Fibroblast of lung (primary cell): ENCODE results near the gene C17orf107.

Experiments used
- EZH2 ChIP-seq: IDR thresholded peaks from 2 replicates; pipeline ENCODE4 v1.5.1; 2012; ENCODE audit warnings: low read length, control low read depth, mild to moderate bottlenecking; ENCODE audit errors: missing control alignments
- TF ChIP-seq, protein P1 (sequence below), 2 donors: IDR thresholded peaks in 1 of 2; conservative IDR thresholded peaks in 1 of 2; 1 replicate in 1 of 2; 2 replicates in 1 of 2; pipeline ENCODE4 v1.5.1; 2011 to 2012; ENCODE audit warnings: low read length in 2 of 2, control low read depth in 1 of 2, inconsistent platforms in 1 of 2, low read depth in 1 of 2, mild to moderate bottlenecking in 1 of 2

DNA sequence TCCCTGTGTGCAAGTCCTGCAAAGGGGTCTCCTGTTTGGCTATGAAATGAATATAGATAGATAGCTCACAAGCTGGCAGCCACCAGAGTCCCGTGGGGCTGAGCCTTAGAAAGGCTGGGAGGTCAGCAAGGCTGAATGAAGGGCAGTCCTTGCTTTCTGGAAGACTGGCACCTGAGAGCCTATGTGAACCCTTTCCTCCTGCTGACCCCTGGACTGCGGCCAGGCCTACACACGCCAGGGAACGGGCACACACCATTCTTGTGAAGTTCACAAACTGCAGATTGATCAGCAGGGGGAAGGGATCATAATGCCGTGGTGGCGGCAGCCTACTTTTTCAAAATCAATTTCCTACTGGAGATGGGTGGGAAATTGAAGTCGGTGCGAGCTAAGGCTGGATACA lies 985 bp upstream of the C17orf107 start:
- TF ChIP-seq, protein P1, sequence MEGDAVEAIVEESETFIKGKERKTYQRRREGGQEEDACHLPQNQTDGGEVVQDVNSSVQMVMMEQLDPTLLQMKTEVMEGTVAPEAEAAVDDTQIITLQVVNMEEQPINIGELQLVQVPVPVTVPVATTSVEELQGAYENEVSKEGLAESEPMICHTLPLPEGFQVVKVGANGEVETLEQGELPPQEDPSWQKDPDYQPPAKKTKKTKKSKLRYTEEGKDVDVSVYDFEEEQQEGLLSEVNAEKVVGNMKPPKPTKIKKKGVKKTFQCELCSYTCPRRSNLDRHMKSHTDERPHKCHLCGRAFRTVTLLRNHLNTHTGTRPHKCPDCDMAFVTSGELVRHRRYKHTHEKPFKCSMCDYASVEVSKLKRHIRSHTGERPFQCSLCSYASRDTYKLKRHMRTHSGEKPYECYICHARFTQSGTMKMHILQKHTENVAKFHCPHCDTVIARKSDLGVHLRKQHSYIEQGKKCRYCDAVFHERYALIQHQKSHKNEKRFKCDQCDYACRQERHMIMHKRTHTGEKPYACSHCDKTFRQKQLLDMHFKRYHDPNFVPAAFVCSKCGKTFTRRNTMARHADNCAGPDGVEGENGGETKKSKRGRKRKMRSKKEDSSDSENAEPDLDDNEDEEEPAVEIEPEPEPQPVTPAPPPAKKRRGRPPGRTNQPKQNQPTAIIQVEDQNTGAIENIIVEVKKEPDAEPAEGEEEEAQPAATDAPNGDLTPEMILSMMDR (conservative IDR thresholded peaks at IDR 0.05 in 1 of 2, IDR thresholded peaks at IDR 0.05 in 1 of 2; ENCODE audit: low read depth in 1 of 2, low read length in 2 of 2): no peak
- TF ChIP-seq EZH2: no peak
